Peyer's patch (tissue), 4 donors: Measurements from ENCODE around the gene SGPL1. TPM values are rescaled to one million over a fixed set of nuclear protein-coding genes. Genes with fewer than 3 reads are reported as not detected.
A peak's percentile ranks its signal among the peaks of the same experiment; 100 is the strongest.
"Not testable (repeated sequence)": the region's sequence is repeated elsewhere in the genome, so short reads cannot be mapped to it uniquely, and the experiment has no call there.

Source experiments
- DNase-seq, 3 donors: peaks; one replicate each; pipeline ENCODE4 v3.0.0-alpha.2; 2017 to 2019
- H3K27ac ChIP-seq, 4 donors: fragments of 200-600 bp; sonication (generic); one replicate each; pipeline ENCODE4 v1.5.1; 2016 to 2019
- H3K27me3 ChIP-seq, 2 donors: fragments of 200-600 bp; sonication (generic); one replicate each; pipeline ENCODE4 v1.5.1; 2019
- H3K36me3 ChIP-seq, 3 donors: fragments of 200-600 bp; sonication (generic); one replicate each; pipeline ENCODE4 v1.5.1; 2016 to 2019
- H3K4me1 ChIP-seq, 4 donors: fragments of 200-600 bp; sonication (generic); one replicate each; pipeline ENCODE4 v1.5.1; 2016 to 2019
- H3K4me3 ChIP-seq, 4 donors: fragments of 200-600 bp; sonication (generic); 1 replicate in 3 of 4; 2 replicates in 1 of 4; pipeline ENCODE4 v1.5.1; 2016 to 2019; ENCODE audit warnings: mild to moderate bottlenecking in 1 of 4
- H3K9me3 ChIP-seq, 4 donors: fragments of 200-600 bp; sonication (generic); one replicate each; pipeline ENCODE4 v1.5.1; 2016 to 2019; ENCODE audit warnings: mild to moderate bottlenecking in 1 of 4
- CTCF ChIP-seq, 6 experiments: fragments of 450-650 bp in 4 of 6; fragments of 200-600 bp in 2 of 6; sonication (generic) in 1 of 6; IDR thresholded peaks; one replicate each; pipeline ENCODE4 v1.5.1; 2017 to 2019; ENCODE audit warnings: antibody characterized with exemption in 6 of 6, mild to moderate bottlenecking in 3 of 6, moderate library complexity in 1 of 6
- POLR2A ChIP-seq, 2 donors: fragments of 450-650 bp; IDR thresholded peaks; one replicate each; pipeline ENCODE4 v1.5.1; 2017; ENCODE audit warnings: antibody characterized with exemption in 2 of 2, mild to moderate bottlenecking in 2 of 2, moderate library complexity in 2 of 2
- total RNA-seq, 4 donors: library from RNA; depleted of rRNA; stranded (reverse); fragments of >200 nt; gene quantifications; one replicate each; pipeline ENCODE4 v1.1.0, GENCODE V29; 2016

SGPL1 gene
- total RNA-seq, 4 donors from 2014 or later, result 31.4 to 101 (median 82.1) TPM

GRCh38 chr10:70853038-70853437, 37.3 kb downstream of the SGPL1 start:
- peaks cover 0 to 41% (median 0%) of the 10 kb centered on the region in 3 donors for H3K36me3 ChIP-seq
- no peaks in the 10 kb centered on the region for H3K9me3 ChIP-seq
- no peak for DNase-seq
- no peak for TF ChIP-seq CTCF (IDR thresholded peaks at IDR 0.05)
- TF ChIP-seq POLR2A (IDR thresholded peaks at IDR 0.05), result no peak
- H3K4me1 ChIP-seq, result peaks cover 0 to 20% (median 2%) of the 10 kb centered on the region in 4 donors
- H3K27me3 ChIP-seq, result no peaks in the 10 kb centered on the region
- no peak overlapping the region for H3K4me3 ChIP-seq
- H3K27ac ChIP-seq, result peak overlapping the region in 1 of 4 donors; percentile 13

GRCh38 chr10:70853457-70853856, 37.7 kb downstream of the SGPL1 start:
- no peak overlapping the region for H3K4me3 ChIP-seq
- H3K9me3 ChIP-seq, result no peaks in the 10 kb centered on the region
- TF ChIP-seq POLR2A (IDR thresholded peaks at IDR 0.05) (no peak), CTCF (IDR thresholded peaks at IDR 0.05) (no peak)
- H3K36me3 ChIP-seq, result peaks cover 0 to 45% (median 0%) of the 10 kb centered on the region in 3 donors
- DNase-seq, result no peak
- peak overlapping the region in 2 of 4 donors; percentile 13 to 33 for H3K27ac ChIP-seq
- no peaks in the 10 kb centered on the region for H3K27me3 ChIP-seq
- peaks cover 0 to 20% (median 2%) of the 10 kb centered on the region in 4 donors for H3K4me1 ChIP-seq

- Histone ChIP-seq H3K27me3 (no peaks in the 10 kb centered on the region), H3K9me3 (no peaks in the 10 kb centered on the region), H3K27ac (no peak overlapping the region), H3K4me1 (peaks cover 0 to 20% (median 2%) of the 10 kb centered on the region in 4 donors), H3K36me3 (peaks cover 0 to 67% (median 0%) of the 10 kb centered on the region in 3 donors), H3K4me3 (no peak overlapping the region)
- no peak for DNase-seq
- TF ChIP-seq CTCF (IDR thresholded peaks at IDR 0.05) (no peak), POLR2A (IDR thresholded peaks at IDR 0.05) (no peak)
These were observed 40.7 kb downstream of the SGPL1 start for GRCh38 chr10:70856454-70856853.

GRCh38 chr10:70858759-70859158, 43.0 kb downstream of the SGPL1 start:
- DNase-seq, result no peak
- Histone ChIP-seq H3K4me1 (peaks cover 0 to 5% (median 0%) of the 10 kb centered on the region in 4 donors), H3K36me3 (peaks cover 0 to 72% (median 0%) of the 10 kb centered on the region in 3 donors), H3K4me3 (no peak overlapping the region), H3K27ac (no peak overlapping the region), H3K27me3 (no peaks in the 10 kb centered on the region), H3K9me3 (no peaks in the 10 kb centered on the region)
- TF ChIP-seq CTCF (IDR thresholded peaks at IDR 0.05) (no peak), POLR2A (IDR thresholded peaks at IDR 0.05) (no peak)

GRCh38 chr10:70861495-70862197, 45.9 kb downstream of the SGPL1 start:
- H3K36me3 ChIP-seq, result peaks cover 0 to 55% (median 0%) of the 10 kb centered on the region in 3 donors
- not testable (repeated sequence) for H3K27ac ChIP-seq, H3K27me3 ChIP-seq, H3K9me3 ChIP-seq, H3K4me3 ChIP-seq, DNase-seq, H3K4me1 ChIP-seq

GRCh38 chr10:70863470-70864160, 47.9 kb downstream of the SGPL1 start:
- H3K9me3 ChIP-seq, result no peaks in the 10 kb centered on the region
- no peak overlapping the region for H3K27ac ChIP-seq
- no peak for DNase-seq
- no peak for TF ChIP-seq POLR2A (IDR thresholded peaks at IDR 0.05)
- TF ChIP-seq CTCF (IDR thresholded peaks at IDR 0.05), result no peak
- H3K4me3 ChIP-seq, result no peak overlapping the region
- H3K4me1 ChIP-seq, result no peaks in the 10 kb centered on the region
- peaks cover 0 to 38% (median 0%) of the 10 kb centered on the region in 3 donors for H3K36me3 ChIP-seq
- no peaks in the 10 kb centered on the region for H3K27me3 ChIP-seq
